ENCODE data around the gene NLRC5. TPM values are rescaled to one million over a fixed set of nuclear protein-coding genes. Genes with fewer than 3 reads are reported as not detected.

The NLRC5 gene
- total RNA-seq, 1 donor: 44.0 TPM

DNA sequence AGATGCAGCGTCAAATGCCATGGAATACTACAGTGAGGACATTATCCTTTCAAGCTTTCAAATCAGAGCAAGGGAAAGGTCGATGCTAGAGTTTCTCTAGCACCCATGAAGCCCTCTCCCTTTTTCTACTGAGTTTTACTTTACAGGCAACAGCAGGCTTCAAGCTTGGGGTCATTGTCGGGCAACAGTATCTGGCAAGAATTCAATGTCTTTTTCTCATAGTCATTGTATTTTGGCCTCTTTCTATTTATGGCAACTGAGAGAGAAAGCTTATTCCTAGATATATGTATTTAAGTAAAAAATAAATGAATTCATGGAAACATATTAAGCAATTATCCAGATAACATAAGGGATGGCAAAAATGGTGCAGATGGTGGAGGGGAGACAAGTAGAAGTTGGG, 28.0 kb upstream of the NLRC5 start:
- TF ChIP-seq, protein P1, sequence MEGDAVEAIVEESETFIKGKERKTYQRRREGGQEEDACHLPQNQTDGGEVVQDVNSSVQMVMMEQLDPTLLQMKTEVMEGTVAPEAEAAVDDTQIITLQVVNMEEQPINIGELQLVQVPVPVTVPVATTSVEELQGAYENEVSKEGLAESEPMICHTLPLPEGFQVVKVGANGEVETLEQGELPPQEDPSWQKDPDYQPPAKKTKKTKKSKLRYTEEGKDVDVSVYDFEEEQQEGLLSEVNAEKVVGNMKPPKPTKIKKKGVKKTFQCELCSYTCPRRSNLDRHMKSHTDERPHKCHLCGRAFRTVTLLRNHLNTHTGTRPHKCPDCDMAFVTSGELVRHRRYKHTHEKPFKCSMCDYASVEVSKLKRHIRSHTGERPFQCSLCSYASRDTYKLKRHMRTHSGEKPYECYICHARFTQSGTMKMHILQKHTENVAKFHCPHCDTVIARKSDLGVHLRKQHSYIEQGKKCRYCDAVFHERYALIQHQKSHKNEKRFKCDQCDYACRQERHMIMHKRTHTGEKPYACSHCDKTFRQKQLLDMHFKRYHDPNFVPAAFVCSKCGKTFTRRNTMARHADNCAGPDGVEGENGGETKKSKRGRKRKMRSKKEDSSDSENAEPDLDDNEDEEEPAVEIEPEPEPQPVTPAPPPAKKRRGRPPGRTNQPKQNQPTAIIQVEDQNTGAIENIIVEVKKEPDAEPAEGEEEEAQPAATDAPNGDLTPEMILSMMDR (IDR thresholded peaks at IDR 0.05; ENCODE audit: insufficient read depth, low read depth, low read length): no peak
- no peak for DNase-seq (ENCODE audit: low read depth)
- H3K4me3 ChIP-seq (ENCODE audit: low read depth, low read length): no peak overlapping the region

DNA sequence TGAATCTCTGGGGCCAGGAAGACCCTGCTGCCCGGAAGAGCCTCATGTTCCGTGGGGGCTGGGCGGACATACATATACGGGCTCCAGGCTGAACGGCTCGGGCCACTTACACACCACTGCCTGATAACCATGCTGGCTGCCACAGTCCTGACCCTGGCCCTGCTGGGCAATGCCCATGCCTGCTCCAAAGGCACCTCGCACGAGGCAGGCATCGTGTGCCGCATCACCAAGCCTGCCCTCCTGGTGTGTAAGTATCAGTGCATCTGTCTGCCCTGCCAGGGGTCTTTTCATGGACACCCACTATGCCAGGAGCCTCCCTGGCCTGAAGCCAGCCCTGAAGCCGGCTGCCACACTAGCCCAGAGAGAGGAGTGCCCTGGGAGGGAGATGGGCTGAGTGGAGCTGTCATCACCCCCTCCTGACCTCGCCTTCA, 27.5 kb upstream of the NLRC5 start, which contains the start of gene CETP:
TSS of gene CETP (plus strand) at position 100 of the 431 bp plus-strand sequence. CDS start at position 130, 30 bp downstream.
- H3K4me3 ChIP-seq (ENCODE audit: low read depth, low read length): no peak within 1 kb of the TSS
- DNase-seq (ENCODE audit: low read depth): no peak
- TF ChIP-seq, protein P1 (IDR thresholded peaks at IDR 0.05; ENCODE audit: insufficient read depth, low read depth, low read length): no peak

DNA sequence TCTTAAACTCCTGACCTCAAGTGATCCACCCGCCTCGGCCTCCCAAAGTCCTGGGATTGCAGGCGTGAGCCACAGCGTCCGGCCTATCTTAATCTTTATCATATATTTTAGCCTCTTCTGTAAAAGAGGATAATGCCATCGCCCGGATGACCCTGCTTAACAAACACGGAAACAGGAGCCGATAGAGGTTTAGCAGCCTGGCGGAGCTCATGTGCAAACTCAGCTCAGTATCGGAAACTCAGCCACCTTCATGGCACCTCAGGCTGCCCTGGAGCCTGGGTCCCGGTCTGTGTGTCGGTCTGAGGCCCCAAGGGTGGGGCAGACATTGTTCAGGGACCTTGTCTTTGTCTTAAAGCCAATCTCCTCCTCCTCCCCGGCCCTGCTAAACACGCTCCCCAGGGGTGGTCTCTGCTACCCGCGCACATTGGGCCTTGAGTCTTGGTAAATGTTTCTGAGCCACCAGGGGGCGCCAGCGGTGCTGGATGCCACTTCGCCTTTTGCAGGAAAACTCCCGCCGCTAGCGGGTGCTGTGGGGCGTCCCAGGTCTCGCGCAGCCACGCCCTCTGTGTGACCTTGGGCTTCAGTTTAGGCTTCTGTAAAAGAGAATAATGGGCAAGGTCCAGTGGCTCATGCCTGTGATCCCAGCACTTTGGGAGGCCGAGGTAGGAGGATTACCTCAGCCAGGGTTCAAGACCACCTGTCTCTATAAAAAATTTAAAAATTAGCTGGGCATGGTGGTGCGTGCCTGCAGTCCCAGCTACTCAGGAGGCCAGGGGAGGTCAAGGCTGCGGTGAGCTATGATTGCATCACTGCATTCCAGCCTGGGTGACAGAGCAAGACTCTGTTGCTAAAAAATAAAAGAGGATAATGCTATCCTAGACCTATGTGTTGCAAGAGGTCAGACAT, 24.9 kb upstream of the NLRC5 start:
- no peak overlapping the region for H3K4me3 ChIP-seq (ENCODE audit: low read depth, low read length)
- TF ChIP-seq, protein P1 (IDR thresholded peaks at IDR 0.05; ENCODE audit: insufficient read depth, low read depth, low read length): peak; percentile 75
- DNase-seq (ENCODE audit: low read depth): peak; percentile 92

DNA sequence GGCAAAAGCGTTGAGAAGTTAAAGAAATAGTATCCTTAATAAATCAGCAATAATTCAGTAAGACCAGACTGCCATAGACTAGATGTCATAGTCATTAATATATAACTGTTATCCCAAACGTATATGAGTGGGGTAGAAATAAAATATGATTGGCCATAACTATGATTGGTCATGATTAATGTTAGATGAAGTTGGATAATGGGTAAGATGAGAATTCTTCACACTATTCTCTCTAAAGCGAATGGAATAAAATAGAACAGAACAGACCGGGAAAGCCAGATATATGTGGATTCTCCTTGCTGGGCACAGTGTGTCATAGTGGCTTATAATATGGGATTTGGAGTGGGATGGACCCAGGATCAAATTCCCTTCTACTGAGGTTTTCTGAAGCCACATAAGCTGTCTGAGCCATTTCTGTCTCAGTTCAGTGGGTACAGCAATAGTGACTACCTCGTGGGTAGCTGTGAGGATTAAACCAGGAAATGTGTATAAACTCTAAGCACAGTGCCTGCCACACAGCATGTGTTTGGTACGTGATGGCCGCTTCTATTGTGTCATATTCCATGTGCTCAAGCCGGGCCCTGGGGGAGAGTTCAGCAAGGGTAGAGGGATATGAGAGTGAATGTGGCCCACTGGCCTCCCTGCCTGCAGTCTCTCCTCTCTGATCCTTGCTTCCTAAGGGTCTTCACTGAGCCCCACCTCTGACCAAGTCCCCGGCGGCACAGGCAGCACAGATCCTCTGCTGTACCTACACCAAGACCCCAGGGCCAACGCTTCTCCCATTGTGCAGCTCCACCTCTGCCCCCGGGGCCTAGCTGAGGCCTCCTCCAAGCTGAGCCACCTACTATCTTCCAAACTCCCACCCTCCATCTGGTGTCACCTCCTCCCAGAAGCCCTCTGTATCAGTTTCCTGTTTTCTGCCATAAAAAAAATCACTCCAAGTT, 23.9 kb upstream of the NLRC5 start:
- DNase-seq (ENCODE audit: low read depth): peak; percentile 40
- H3K4me3 ChIP-seq (ENCODE audit: low read depth, low read length): no peak overlapping the region
- TF ChIP-seq, protein P1 (IDR thresholded peaks at IDR 0.05; ENCODE audit: insufficient read depth, low read depth, low read length): no peak

DNA sequence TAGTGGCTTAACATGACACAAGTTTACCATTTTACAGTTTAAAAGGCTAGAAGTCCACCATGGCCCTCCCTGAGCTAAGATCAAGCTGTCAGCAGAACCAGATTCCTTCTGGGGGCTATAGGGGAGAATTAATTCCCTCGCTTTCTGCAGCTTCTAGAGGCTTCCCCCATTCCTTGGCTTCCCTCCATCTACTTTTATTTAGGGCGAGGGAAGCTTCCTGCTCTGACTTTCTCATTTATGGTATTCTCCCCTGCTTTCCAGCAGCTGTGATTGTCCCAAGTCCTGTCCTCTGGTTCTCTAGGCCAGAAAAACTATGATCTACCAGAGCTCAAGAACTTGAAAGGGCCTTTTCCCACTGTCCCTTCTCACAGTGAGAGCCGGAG, 23.3 kb upstream of the NLRC5 start:
- no peak for DNase-seq (ENCODE audit: low read depth)
- no peak overlapping the region for H3K4me3 ChIP-seq (ENCODE audit: low read depth, low read length)
- TF ChIP-seq, protein P1 (IDR thresholded peaks at IDR 0.05; ENCODE audit: insufficient read depth, low read depth, low read length): no peak

DNA sequence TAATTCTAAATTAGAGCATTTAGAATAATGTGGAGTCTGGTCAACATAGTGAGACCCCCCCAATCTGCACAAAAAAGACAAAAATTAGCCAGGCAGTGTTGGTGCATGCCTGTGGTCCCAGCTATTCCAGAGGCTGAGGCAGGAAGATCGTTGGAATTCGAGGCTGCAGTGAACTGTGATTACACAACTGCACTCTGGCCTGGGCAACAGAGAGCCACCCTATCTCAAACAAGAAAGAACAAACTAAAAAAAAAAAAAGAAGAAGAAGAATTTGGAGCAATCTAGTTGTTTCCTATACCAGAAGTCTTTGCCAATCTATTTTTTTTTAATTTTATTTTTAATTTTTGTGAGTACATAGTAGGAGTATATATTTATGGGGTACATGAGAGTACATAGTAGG, 21.6 kb upstream of the NLRC5 start:
- no peak overlapping the region for H3K4me3 ChIP-seq (ENCODE audit: low read depth, low read length)
- TF ChIP-seq, protein P1 (IDR thresholded peaks at IDR 0.05; ENCODE audit: insufficient read depth, low read depth, low read length): no peak
- peak; percentile 67 for DNase-seq (ENCODE audit: low read depth)
